Fibroblast of lung (primary cell): ENCODE results near the gene DOHH.

Source experiments
- EZH2 ChIP-seq: IDR thresholded peaks from 2 replicates; pipeline ENCODE4 v1.5.1; 2012; ENCODE audit warnings: low read length, control low read depth, mild to moderate bottlenecking; ENCODE audit errors: missing control alignments
- TF ChIP-seq, protein P1 (sequence below), 2 donors: IDR thresholded peaks in 1 of 2; conservative IDR thresholded peaks in 1 of 2; 1 replicate in 1 of 2; 2 replicates in 1 of 2; pipeline ENCODE4 v1.5.1; 2011 to 2012; ENCODE audit warnings: low read length in 2 of 2, control low read depth in 1 of 2, inconsistent platforms in 1 of 2, low read depth in 1 of 2, mild to moderate bottlenecking in 1 of 2

GRCh38 chr19:3509566-3509989, 9.1 kb upstream of the DOHH start:
- TF ChIP-seq, protein P1, sequence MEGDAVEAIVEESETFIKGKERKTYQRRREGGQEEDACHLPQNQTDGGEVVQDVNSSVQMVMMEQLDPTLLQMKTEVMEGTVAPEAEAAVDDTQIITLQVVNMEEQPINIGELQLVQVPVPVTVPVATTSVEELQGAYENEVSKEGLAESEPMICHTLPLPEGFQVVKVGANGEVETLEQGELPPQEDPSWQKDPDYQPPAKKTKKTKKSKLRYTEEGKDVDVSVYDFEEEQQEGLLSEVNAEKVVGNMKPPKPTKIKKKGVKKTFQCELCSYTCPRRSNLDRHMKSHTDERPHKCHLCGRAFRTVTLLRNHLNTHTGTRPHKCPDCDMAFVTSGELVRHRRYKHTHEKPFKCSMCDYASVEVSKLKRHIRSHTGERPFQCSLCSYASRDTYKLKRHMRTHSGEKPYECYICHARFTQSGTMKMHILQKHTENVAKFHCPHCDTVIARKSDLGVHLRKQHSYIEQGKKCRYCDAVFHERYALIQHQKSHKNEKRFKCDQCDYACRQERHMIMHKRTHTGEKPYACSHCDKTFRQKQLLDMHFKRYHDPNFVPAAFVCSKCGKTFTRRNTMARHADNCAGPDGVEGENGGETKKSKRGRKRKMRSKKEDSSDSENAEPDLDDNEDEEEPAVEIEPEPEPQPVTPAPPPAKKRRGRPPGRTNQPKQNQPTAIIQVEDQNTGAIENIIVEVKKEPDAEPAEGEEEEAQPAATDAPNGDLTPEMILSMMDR (conservative IDR thresholded peaks at IDR 0.05 in 1 of 2, IDR thresholded peaks at IDR 0.05 in 1 of 2; ENCODE audit: low read depth in 1 of 2, low read length in 2 of 2), result no peak
- no peak for TF ChIP-seq EZH2
